MM.1S (cell line): ENCODE data around the gene TNFRSF4.

Experiments
- CTCF ChIP-seq: fragments of 300-600 bp; sonication (generic); IDR thresholded peaks from 2 replicates; pipeline ENCODE4 v1.5.1; 2016; ENCODE audit warnings: antibody characterized with exemption, low read length, mixed read lengths
- EZH2 ChIP-seq: fragments of 300-600 bp; sonication (generic); optimal IDR thresholded peaks from 2 replicates; pipeline ENCODE3; 2017; ENCODE audit warnings: low read depth, mild to moderate bottlenecking, antibody characterized with exemption, low read length, mixed read lengths
- EZH2phosphoT487 ChIP-seq: fragments of 300-600 bp; sonication (generic); IDR thresholded peaks from 2 replicates; pipeline ENCODE4 v1.6.1; 2018; ENCODE audit warnings: antibody characterized with exemption, low read length

GRCh38 chr1:1220197-1220596 is 6.2 kb upstream of the TNFRSF4 start:
- TF ChIP-seq CTCF (no peak), EZH2 (no peak), EZH2phosphoT487 (no peak)
